Effector CD4-positive, alpha-beta T cell (primary cell): Measurements from ENCODE around the gene CERS1.

Experiments
- DNase-seq: peaks from one replicate; pipeline ENCODE4 v3.0.0-alpha.2; 2020

CERS1 gene

GRCh38 chr19:18870531-18871172 lies 25.3 kb downstream of the CERS1 start:
- no peak for DNase-seq

- no peak for DNase-seq
Measured at GRCh38 chr19:18869781-18870530, 26.0 kb downstream of the CERS1 start.

- DNase-seq = no peak
Measured at GRCh38 chr19:18869023-18869618, 26.8 kb downstream of the CERS1 start.

GRCh38 chr19:18868380-18869022 lies 27.5 kb downstream of the CERS1 start:
- DNase-seq = no peak

- no peak for DNase-seq
Measured at GRCh38 chr19:18867751-18868150, 28.2 kb downstream of the CERS1 start.

GRCh38 chr19:18867199-18867598 lies 28.8 kb downstream of the CERS1 start:
- no peak for DNase-seq

- DNase-seq = no peak
Measured at GRCh38 chr19:18866800-18867123, 29.2 kb downstream of the CERS1 start.

GRCh38 chr19:18865973-18866799 lies 29.8 kb downstream of the CERS1 start:
- peak; percentile 49 for DNase-seq

GRCh38 chr19:18865106-18865972 lies 30.6 kb downstream of the CERS1 start:
- no peak for DNase-seq

- no peak for DNase-seq
Measured at GRCh38 chr19:18863843-18864362, 32.1 kb downstream of the CERS1 start.

- DNase-seq = no peak
Measured at GRCh38 chr19:18862976-18863842, 32.7 kb downstream of the CERS1 start.

- no peak for DNase-seq
Measured at GRCh38 chr19:18861917-18862316, 34.0 kb downstream of the CERS1 start.

- DNase-seq = no peak
Measured at GRCh38 chr19:18861235-18861634, 34.7 kb downstream of the CERS1 start.

- DNase-seq = no peak
Measured at GRCh38 chr19:18860725-18861124, 35.2 kb downstream of the CERS1 start.

- DNase-seq = no peak
Measured at GRCh38 chr19:18860302-18860700, 35.7 kb downstream of the CERS1 start.

- no peak for DNase-seq
Measured at GRCh38 chr19:18859676-18860301, 36.2 kb downstream of the CERS1 start.

GRCh38 chr19:18858906-18859646 lies 36.9 kb downstream of the CERS1 start:
- DNase-seq = no peak

GRCh38 chr19:18857223-18857622 lies 38.7 kb downstream of the CERS1 start:
- no peak for DNase-seq

- DNase-seq = no peak
Measured at GRCh38 chr19:18856385-18857126, 39.4 kb downstream of the CERS1 start.
